ENCODE data around the gene NUDT8. TPM values are rescaled to one million over a fixed set of nuclear protein-coding genes. Genes with fewer than 3 reads are reported as not detected.

Gene NUDT8
- total and polyA plus RNA-seq, 2 of the 8 experiments (the other 6 are each of a cell fraction or from before 2014, with no cell fraction given): 7.2 to 8.3 TPM

DNA sequence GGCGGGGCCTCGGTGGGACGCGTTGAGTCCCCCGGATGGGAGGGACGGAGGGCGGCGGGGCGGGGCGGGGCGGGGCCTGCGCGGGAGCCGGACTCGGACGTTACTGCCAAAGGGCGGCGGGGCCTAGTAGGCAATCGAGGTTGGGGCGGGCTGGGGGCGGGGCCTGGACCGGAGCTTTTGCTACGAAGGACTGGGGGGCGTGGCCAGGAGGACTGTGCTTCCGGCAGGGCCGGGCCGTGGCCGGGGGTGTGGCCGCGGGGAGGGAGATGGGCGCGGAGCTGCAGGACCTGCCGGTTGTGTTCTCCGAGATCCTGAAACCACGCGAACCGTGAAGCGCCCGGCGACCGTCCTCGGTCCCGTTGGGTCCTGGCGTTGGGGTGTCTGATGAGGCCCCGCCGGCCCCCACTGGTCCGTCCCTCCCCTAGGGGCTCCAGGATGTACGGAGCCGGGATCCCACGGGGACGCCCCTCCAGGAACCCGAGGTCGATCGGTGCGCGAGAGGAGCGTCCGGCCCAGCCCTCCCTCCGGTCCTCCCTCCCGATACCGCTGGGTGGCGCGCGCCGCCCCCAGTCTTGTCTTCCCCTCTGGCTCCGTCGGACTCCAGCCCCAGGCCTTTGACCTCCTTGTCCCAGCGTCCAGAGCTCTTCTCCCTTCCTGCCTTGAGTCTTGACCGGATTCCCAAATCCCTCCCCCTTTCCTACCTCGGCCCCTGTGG, 648 bp upstream of the NUDT8 start:
- Histone ChIP-seq H3K4ac (replicated peaks; ENCODE audit: insufficient read length, low read depth, low read length) (peak overlapping the region; percentile 73), H4K5ac (ENCODE audit: insufficient read length, low read depth, low read length) (no peak overlapping the region), H3K14ac (ENCODE audit: insufficient read length) (no peak overlapping the region), H3K4me3 (ENCODE audit: extremely low read depth in 1 of 4, insufficient read depth in 2 of 4, low read depth in 3 of 4, low read length in 4 of 4) (peak overlapping the region; percentile 51 to 84 (median 78)), H3K4me2 (ENCODE audit: insufficient read depth in 1 of 2, low read depth in 2 of 2, low read length in 2 of 2) (peak overlapping the region; percentile 37 to 83), H3K9ac (replicated peaks in 1 of 4; ENCODE audit: extremely low read depth in 1 of 4, low read depth in 3 of 4, low read length in 3 of 4) (peak overlapping the region; percentile 37 to 71 (median 50); a peak in 6 of 7 replicates), H3K36me3 (ENCODE audit: control insufficient read depth in 2 of 4, insufficient read depth in 4 of 4, low read length in 3 of 4) (peaks cover 0 to 7% (median 0%) of the 10 kb centered on the region in 4 experiments; a peak in 1 of 8 replicates), H3K27ac (ENCODE audit: low read depth, low read length) (peak overlapping the region; percentile 35; the same call in 1 of the 2 replicates), H2BK5ac (ENCODE audit: low read depth, low read length) (peak overlapping the region; percentile 40; the same call in 1 of the 2 replicates), H3K56ac (replicated peaks; ENCODE audit: insufficient read length, low read depth, low read length) (peak overlapping the region; percentile 39), H3K79me1 (ENCODE audit: low read depth, low read length) (no peaks in the 10 kb centered on the region), H2BK15ac (ENCODE audit: low read length) (no peak overlapping the region), H3K27me3 (replicated peaks in 1 of 4; ENCODE audit: control insufficient read depth in 3 of 4, extremely low read depth in 1 of 4, insufficient read depth in 3 of 4, low read length in 3 of 4) (no peaks in the 10 kb centered on the region; a peak in 1 of 7 replicates), H2BK12ac (ENCODE audit: low read depth, low read length) (no peak overlapping the region; the same call in 1 of the 2 replicates), H4K20me1 (replicated peaks in 1 of 2; ENCODE audit: control insufficient read depth in 1 of 2, insufficient read depth in 2 of 2, low read length in 2 of 2) (no peaks in the 10 kb centered on the region), H3K9me3 (ENCODE audit: insufficient read depth in 2 of 2, low read depth in 1 of 2, low read length in 1 of 2) (no peaks in the 10 kb centered on the region), H4K91ac (replicated peaks; ENCODE audit: insufficient read length, low read length) (no peak overlapping the region), H3K4me1 (replicated peaks in 1 of 4; ENCODE audit: control insufficient read depth in 3 of 4, insufficient read depth in 4 of 4, low read length in 3 of 4) (peaks cover 0 to 29% (median 18%) of the 10 kb centered on the region in 4 experiments; a peak in 6 of 7 replicates), H3K23me2 (ENCODE audit: low read depth, low read length) (peaks cover 2% of the 10 kb centered on the region; the same call in 1 of the 2 replicates), H2AK5ac (ENCODE audit: low read depth, low read length) (no peak overlapping the region; the same call in 1 of the 2 replicates), H3K79me2 (ENCODE audit: control insufficient read depth in 1 of 2, insufficient read depth in 2 of 2, low read length in 2 of 2) (no peaks in the 10 kb centered on the region), H2BK20ac (ENCODE audit: low read length) (no peak overlapping the region), H3K23ac (ENCODE audit: insufficient read length) (no peak overlapping the region), H2AFZ (ENCODE audit: low read length) (no peak overlapping the region), H3K18ac (ENCODE audit: extremely low read depth, low read length) (peak overlapping the region; percentile 83), H4K8ac (ENCODE audit: extremely low read depth, insufficient read depth, low read length) (peak overlapping the region; percentile 66), H2BK120ac (replicated peaks; ENCODE audit: low read depth, low read length) (no peak overlapping the region)
- CTCF ChIA-PET (ENCODE audit: partially characterized antibody): interaction anchor here (0.6 to 10.1 kb wide), 23 partner anchors 9 to 171 kb away, joined by 3 to 117 read pairs (median 4); partner anchors contain the start of genes CABP2 and TBX10
- no peak for FAIRE-seq
- DNase-seq (ENCODE audit: low read depth in 1 of 2, low spot score in 2 of 2): peak; percentile 95 to 98
- POLR2A ChIA-PET (ENCODE audit: partially characterized antibody): interaction anchor here (0.6 to 11.7 kb wide), 10 partner anchors 9 to 1733 kb away, joined by 3 to 194 read pairs (median 4); partner anchors contain the start of genes GSTP1 and TBX10
- WGBS, 2 experiments (ENCODE audit: extremely low coverage in 1 of 2, insufficient coverage in 1 of 2, insufficient read length in 1 of 2, insufficient replicate concordance in 2 of 2, low coverage in 1 of 2, low lambda C conversion rate in 2 of 2, missing lambda C conversion rate in 1 of 2): 2% methylated on average over 33 of the region's 70 CpGs; no CpG with 5 or more reads in 1 of the 2 experiments
- TF ChIP-seq MAX (IDR thresholded peaks at IDR 0.05) (peak; percentile 8; the same call in 1 of the 2 replicates), HDAC6 (IDR thresholded peaks at IDR 0.05; ENCODE audit: low read depth, low read length) (no peak), SP1 (IDR thresholded peaks at IDR 0.05; ENCODE audit: low read depth, low read length) (no peak; the same call in 1 of the 2 replicates), BRCA1 (IDR thresholded peaks at IDR 0.05; ENCODE audit: low read depth, low read length) (no peak), KDM4A (IDR thresholded peaks at IDR 0.05; ENCODE audit: low read depth, low read length, severe bottlenecking) (peak; percentile 30), POLR2A (IDR thresholded peaks at IDR 0.05; ENCODE audit: control extremely low read depth in 1 of 2, low read depth in 2 of 2, low read length in 2 of 2) (peak in 1 of 2 experiments; percentile 91; a peak in 2 of 3 replicates), CBX5 (IDR thresholded peaks at IDR 0.05; ENCODE audit: low read depth, low read length) (no peak), RAD21 (IDR thresholded peaks at IDR 0.05 in 1 of 2, conservative IDR thresholded peaks at IDR 0.05 in 1 of 2; ENCODE audit: low read depth in 2 of 2, low read length in 2 of 2) (peak; percentile 60 to 70), JUN (IDR thresholded peaks at IDR 0.05; ENCODE audit: low read depth, low read length) (no peak), BACH1 (IDR thresholded peaks at IDR 0.05; ENCODE audit: low read length) (peak; percentile 77), BCL11A (IDR thresholded peaks at IDR 0.05; ENCODE audit: low read depth in 2 of 2, low read length in 2 of 2) (no peak), JUND (IDR thresholded peaks at IDR 0.05; ENCODE audit: low read length) (no peak)
